ENCODE measurements around the gene CAMK2G.

CAMK2G gene

GRCh38 chr10:73824146-73824725, 50.1 kb downstream of the CAMK2G start:
- no peak overlapping the region for H2BK12ac ChIP-seq (ENCODE audit: low read length)
- H3K4ac ChIP-seq (ENCODE audit: low read length): no peak overlapping the region
- H3K18ac ChIP-seq (ENCODE audit: low read length): no peak overlapping the region
- no CpG with 5 or more reads among the region's 14 CpGs for WGBS, 2 donors (ENCODE audit: extremely low coverage in 2 of 2, insufficient read length in 2 of 2, insufficient replicate concordance in 1 of 2)
- no peak overlapping the region for H3K4me2 ChIP-seq (ENCODE audit: insufficient read depth, low read length, poor library complexity, severe bottlenecking)
- H4K8ac ChIP-seq (ENCODE audit: low read depth, low read length): no peak overlapping the region
- H2BK5ac ChIP-seq (ENCODE audit: low read length): no peak overlapping the region
- no peak overlapping the region for H3K27ac ChIP-seq (replicated peaks; ENCODE audit: low read length)
- peaks cover 12 to 21% of the 10 kb centered on the region in 2 donors for H3K36me3 ChIP-seq (replicated peaks in 1 of 2; ENCODE audit: control insufficient read depth in 2 of 2, insufficient read depth in 2 of 2, low read length in 2 of 2)
- no peaks in the 10 kb centered on the region for H3K27me3 ChIP-seq (ENCODE audit: control insufficient read depth in 3 of 3, insufficient read depth in 3 of 3, low read depth in 1 of 3, low read length in 3 of 3)
- H3K79me1 ChIP-seq (ENCODE audit: low read depth, low read length): peaks cover 2% of the 10 kb centered on the region
- H3K23ac ChIP-seq (ENCODE audit: low read depth, low read length, poor library complexity): no peak overlapping the region
- peaks cover 0 to 1% of the 10 kb centered on the region in 2 donors for H3K4me1 ChIP-seq (ENCODE audit: control insufficient read depth in 2 of 2, insufficient read depth in 1 of 2, low read depth in 1 of 2, low read length in 2 of 2)
- H2BK120ac ChIP-seq (ENCODE audit: low read depth, low read length): no peak overlapping the region
- no peak overlapping the region for H3K4me3 ChIP-seq (ENCODE audit: low read length in 2 of 2)
- no peak for DNase-seq (ENCODE audit: low spot score)
- no peak overlapping the region for H2AK5ac ChIP-seq (ENCODE audit: low read depth, low read length)
- H2BK15ac ChIP-seq (ENCODE audit: low read length): no peak overlapping the region
- H3K14ac ChIP-seq (ENCODE audit: low read length): no peak overlapping the region
- H2AFZ ChIP-seq (ENCODE audit: low read length): no peak overlapping the region
- no peak overlapping the region for H3K9ac ChIP-seq (ENCODE audit: low read depth, low read length, poor library complexity)
- no peaks in the 10 kb centered on the region for H3K9me3 ChIP-seq (replicated peaks in 1 of 2; ENCODE audit: control insufficient read depth in 2 of 2, insufficient read depth in 1 of 2, low read depth in 1 of 2, low read length in 2 of 2)
- no peak overlapping the region for H4K91ac ChIP-seq (ENCODE audit: low read depth, low read length, poor library complexity)

GRCh38 chr10:73823391-73823790, 51.0 kb downstream of the CAMK2G start:
- WGBS, 2 donors (ENCODE audit: extremely low coverage in 2 of 2, insufficient read length in 2 of 2, insufficient replicate concordance in 1 of 2): no CpG with 5 or more reads among the region's 7 CpGs
- no peak overlapping the region for H3K18ac ChIP-seq (ENCODE audit: low read length)
- H3K23ac ChIP-seq (ENCODE audit: low read depth, low read length, poor library complexity): no peak overlapping the region

DNA sequence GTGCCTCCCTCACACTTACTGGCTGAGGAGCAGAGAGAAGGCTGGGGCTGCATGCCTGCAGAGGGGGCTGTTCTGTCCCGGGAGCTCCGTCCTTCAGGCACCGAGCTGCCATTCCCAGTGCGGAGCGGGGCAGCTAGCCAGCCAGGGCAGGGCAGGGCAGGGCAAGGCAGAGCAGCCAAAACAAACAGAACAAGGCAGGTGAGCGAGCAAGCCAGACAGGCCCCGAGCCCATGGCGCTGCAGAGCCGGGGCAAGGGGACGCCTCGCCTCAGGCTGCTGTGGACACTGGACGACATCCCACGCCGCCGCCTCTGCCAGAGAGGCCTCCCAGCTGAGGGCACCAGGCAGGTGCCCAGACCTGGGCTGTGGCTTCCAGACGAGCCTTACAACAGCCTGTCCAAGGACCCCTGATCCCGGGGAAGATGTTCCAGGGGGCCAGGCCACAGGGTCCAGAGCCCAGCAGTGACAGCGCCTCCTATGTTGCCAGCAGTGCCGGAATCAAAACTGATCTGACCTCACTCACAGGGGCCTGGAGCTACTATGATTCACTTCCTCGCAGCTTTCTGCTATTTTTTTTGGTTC, 54.8 kb downstream of the CAMK2G start:
- no peak overlapping the region for H3K27ac ChIP-seq (replicated peaks; ENCODE audit: low read length)
- no peak overlapping the region for H3K4ac ChIP-seq (ENCODE audit: low read length)
- peak overlapping the region; percentile 3 for H3K9ac ChIP-seq (ENCODE audit: low read depth, low read length, poor library complexity)
- DNase-seq (ENCODE audit: low spot score): no peak
- H3K4me2 ChIP-seq (ENCODE audit: insufficient read depth, low read length, poor library complexity, severe bottlenecking): no peak overlapping the region
- no peak overlapping the region for H3K23ac ChIP-seq (ENCODE audit: low read depth, low read length, poor library complexity)
- WGBS, 2 donors (ENCODE audit: extremely low coverage in 2 of 2, insufficient read length in 2 of 2, insufficient replicate concordance in 1 of 2): no CpG with 5 or more reads among the region's 20 CpGs
- peak overlapping the region; percentile 56 for H2BK15ac ChIP-seq (ENCODE audit: low read length)
- peak overlapping the region; percentile 21 for H2BK120ac ChIP-seq (ENCODE audit: low read depth, low read length)
- peaks cover 12 to 35% of the 10 kb centered on the region in 2 donors for H3K36me3 ChIP-seq (replicated peaks in 1 of 2; ENCODE audit: control insufficient read depth in 2 of 2, insufficient read depth in 2 of 2, low read length in 2 of 2)
- H3K9me3 ChIP-seq (replicated peaks in 1 of 2; ENCODE audit: control insufficient read depth in 2 of 2, insufficient read depth in 1 of 2, low read depth in 1 of 2, low read length in 2 of 2): no peaks in the 10 kb centered on the region
- H3K14ac ChIP-seq (ENCODE audit: low read length): no peak overlapping the region
- no peaks in the 10 kb centered on the region for H3K4me1 ChIP-seq (ENCODE audit: control insufficient read depth in 2 of 2, insufficient read depth in 1 of 2, low read depth in 1 of 2, low read length in 2 of 2)
- no peaks in the 10 kb centered on the region for H3K79me1 ChIP-seq (ENCODE audit: low read depth, low read length)
- no peaks in the 10 kb centered on the region for H3K27me3 ChIP-seq (ENCODE audit: control insufficient read depth in 3 of 3, insufficient read depth in 3 of 3, low read depth in 1 of 3, low read length in 3 of 3)
- no peak overlapping the region for H2AFZ ChIP-seq (ENCODE audit: low read length)
- H2AK5ac ChIP-seq (ENCODE audit: low read depth, low read length): no peak overlapping the region
- no peak overlapping the region for H4K8ac ChIP-seq (ENCODE audit: low read depth, low read length)
- no peak overlapping the region for H4K91ac ChIP-seq (ENCODE audit: low read depth, low read length, poor library complexity)
- H2BK5ac ChIP-seq (ENCODE audit: low read length): no peak overlapping the region
- H3K4me3 ChIP-seq (ENCODE audit: low read length in 2 of 2): peak overlapping the region in 1 of 2 donors; percentile 25
- no peak overlapping the region for H3K18ac ChIP-seq (ENCODE audit: low read length)
- no peak overlapping the region for H2BK12ac ChIP-seq (ENCODE audit: low read length)

More at GRCh38 chr10:73823391-73823790, 51.0 kb downstream of the CAMK2G start:
- Histone ChIP-seq H3K4me2 (ENCODE audit: insufficient read depth, low read length, poor library complexity, severe bottlenecking) (no peak overlapping the region), H4K8ac (ENCODE audit: low read depth, low read length) (no peak overlapping the region), H3K14ac (ENCODE audit: low read length) (no peak overlapping the region), H3K27ac (replicated peaks; ENCODE audit: low read length) (no peak overlapping the region), H4K91ac (ENCODE audit: low read depth, low read length, poor library complexity) (no peak overlapping the region), H3K4ac (ENCODE audit: low read length) (no peak overlapping the region), H2AFZ (ENCODE audit: low read length) (no peak overlapping the region), H3K4me3 (ENCODE audit: low read length in 2 of 2) (no peak overlapping the region), H2BK12ac (ENCODE audit: low read length) (no peak overlapping the region), H3K9ac (ENCODE audit: low read depth, low read length, poor library complexity) (no peak overlapping the region), H3K27me3 (ENCODE audit: control insufficient read depth in 3 of 3, insufficient read depth in 3 of 3, low read depth in 1 of 3, low read length in 3 of 3) (no peaks in the 10 kb centered on the region), H3K4me1 (ENCODE audit: control insufficient read depth in 2 of 2, insufficient read depth in 1 of 2, low read depth in 1 of 2, low read length in 2 of 2) (peaks cover 0 to 1% of the 10 kb centered on the region in 2 donors), H3K36me3 (replicated peaks in 1 of 2; ENCODE audit: control insufficient read depth in 2 of 2, insufficient read depth in 2 of 2, low read length in 2 of 2) (peaks cover 10 to 21% of the 10 kb centered on the region in 2 donors), H2BK5ac (ENCODE audit: low read length) (no peak overlapping the region), H3K79me1 (ENCODE audit: low read depth, low read length) (peaks cover 2% of the 10 kb centered on the region), H2AK5ac (ENCODE audit: low read depth, low read length) (no peak overlapping the region), H2BK120ac (ENCODE audit: low read depth, low read length) (no peak overlapping the region), H3K9me3 (replicated peaks in 1 of 2; ENCODE audit: control insufficient read depth in 2 of 2, insufficient read depth in 1 of 2, low read depth in 1 of 2, low read length in 2 of 2) (no peaks in the 10 kb centered on the region), H2BK15ac (ENCODE audit: low read length) (no peak overlapping the region)
- DNase-seq (ENCODE audit: low spot score): no peak

- Histone ChIP-seq H3K18ac (ENCODE audit: low read length) (no peak overlapping the region), H2BK5ac (ENCODE audit: low read length) (no peak overlapping the region), H3K4me3 (ENCODE audit: low read length in 2 of 2) (no peak overlapping the region), H3K23ac (ENCODE audit: low read depth, low read length, poor library complexity) (no peak overlapping the region), H3K4me2 (ENCODE audit: insufficient read depth, low read length, poor library complexity, severe bottlenecking) (no peak overlapping the region), H3K9ac (ENCODE audit: low read depth, low read length, poor library complexity) (no peak overlapping the region), H3K27me3 (ENCODE audit: control insufficient read depth in 3 of 3, insufficient read depth in 3 of 3, low read depth in 1 of 3, low read length in 3 of 3) (no peaks in the 10 kb centered on the region), H2BK12ac (ENCODE audit: low read length) (no peak overlapping the region), H2AK5ac (ENCODE audit: low read depth, low read length) (no peak overlapping the region), H4K8ac (ENCODE audit: low read depth, low read length) (no peak overlapping the region), H3K79me1 (ENCODE audit: low read depth, low read length) (no peaks in the 10 kb centered on the region), H3K4ac (ENCODE audit: low read length) (no peak overlapping the region), H3K4me1 (ENCODE audit: control insufficient read depth in 2 of 2, insufficient read depth in 1 of 2, low read depth in 1 of 2, low read length in 2 of 2) (no peaks in the 10 kb centered on the region), H2AFZ (ENCODE audit: low read length) (no peak overlapping the region), H2BK15ac (ENCODE audit: low read length) (no peak overlapping the region), H3K27ac (replicated peaks; ENCODE audit: low read length) (no peak overlapping the region), H3K14ac (ENCODE audit: low read length) (no peak overlapping the region), H3K9me3 (replicated peaks in 1 of 2; ENCODE audit: control insufficient read depth in 2 of 2, insufficient read depth in 1 of 2, low read depth in 1 of 2, low read length in 2 of 2) (no peaks in the 10 kb centered on the region), H3K36me3 (replicated peaks in 1 of 2; ENCODE audit: control insufficient read depth in 2 of 2, insufficient read depth in 2 of 2, low read length in 2 of 2) (peaks cover 12 to 36% of the 10 kb centered on the region in 2 donors), H4K91ac (ENCODE audit: low read depth, low read length, poor library complexity) (no peak overlapping the region), H2BK120ac (ENCODE audit: low read depth, low read length) (peak overlapping the region; percentile 21)
- WGBS, 2 donors (ENCODE audit: extremely low coverage in 2 of 2, insufficient read length in 2 of 2, insufficient replicate concordance in 1 of 2): no CpG with 5 or more reads among the region's 5 CpGs
- DNase-seq (ENCODE audit: low spot score): no peak
Measured at GRCh38 chr10:73819081-73819480, 55.3 kb downstream of the CAMK2G start.

Measured in neuronal stem cell (in vitro differentiated cells).